ENCODE measurements around the gene TMPRSS12. TPM values are rescaled to one million over a fixed set of nuclear protein-coding genes. Genes with fewer than 3 reads are reported as not detected.

Gene TMPRSS12
- total RNA-seq, 1 donor: not detected

DNA sequence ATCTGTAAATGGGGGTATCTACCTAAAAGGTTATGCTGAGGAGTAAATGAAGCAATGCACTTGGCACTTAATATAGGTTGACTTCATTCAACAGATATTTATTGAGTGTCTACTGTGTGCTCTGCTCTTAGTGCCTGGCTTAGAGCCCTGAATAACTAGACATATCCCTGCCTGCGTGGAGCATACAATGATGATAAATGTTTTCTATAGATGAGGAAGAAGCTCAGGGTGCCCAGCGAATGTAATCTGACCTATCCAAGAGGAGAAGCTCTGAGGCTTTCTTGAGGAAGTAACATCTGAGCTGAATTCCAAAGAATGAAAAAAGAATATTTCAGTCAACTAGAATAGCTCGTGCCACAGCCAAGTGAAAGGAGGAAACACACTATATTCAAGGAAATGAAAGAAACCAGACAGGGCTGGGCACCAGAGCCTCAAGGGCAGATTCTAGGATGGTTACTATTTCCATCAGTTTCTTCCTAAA, 91.7 kb downstream of the TMPRSS12 start:
- H3K4me3 ChIP-seq (ENCODE audit: low read depth, low read length): no peak overlapping the region
- no peak for TF ChIP-seq CTCF (IDR thresholded peaks at IDR 0.05; ENCODE audit: insufficient read depth, low read depth, low read length)
- no peak for DNase-seq (ENCODE audit: low read depth)

DNA sequence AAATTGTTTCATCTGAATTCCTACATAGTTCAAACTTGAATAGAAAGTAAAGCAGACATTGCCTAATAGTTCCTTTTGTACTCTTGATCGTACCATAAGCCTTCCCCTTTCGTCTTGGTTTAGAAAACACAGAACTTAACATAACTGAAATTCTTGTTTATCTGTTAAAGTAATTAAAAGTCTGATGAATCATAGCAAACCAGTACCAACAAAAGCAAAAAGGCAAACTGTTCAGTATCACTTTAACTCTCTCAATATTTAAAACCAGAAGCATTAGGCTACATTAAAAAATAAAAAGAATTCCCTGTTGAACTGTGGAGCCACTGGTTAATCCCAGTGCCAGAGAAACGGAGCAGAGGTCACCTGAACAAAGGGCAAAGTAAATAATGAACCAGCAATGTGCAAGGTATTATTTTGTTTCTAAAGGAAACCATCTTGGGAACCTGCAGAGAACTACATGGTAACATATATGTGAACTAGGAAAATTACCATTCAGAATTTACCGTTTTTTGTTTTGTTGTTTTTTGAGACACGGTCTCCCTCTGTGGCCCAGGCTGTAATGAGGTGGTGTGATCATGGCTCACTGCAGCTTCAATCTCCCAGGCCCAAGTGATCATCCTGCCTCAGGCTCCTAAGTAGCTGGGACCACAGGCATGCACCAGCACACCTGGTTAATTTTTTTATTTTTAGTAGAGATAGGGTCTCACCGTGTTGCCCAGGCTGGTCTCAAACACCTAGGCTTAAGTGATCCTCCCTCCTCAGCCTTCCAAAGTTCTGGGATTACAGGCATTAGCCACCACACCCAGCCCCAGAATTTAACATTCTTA, 92.5 kb downstream of the TMPRSS12 start:
- no peak for TF ChIP-seq CTCF (IDR thresholded peaks at IDR 0.05; ENCODE audit: insufficient read depth, low read depth, low read length)
- peak; percentile 85 for DNase-seq (ENCODE audit: low read depth)
- H3K4me3 ChIP-seq (ENCODE audit: low read depth, low read length): no peak overlapping the region

GRCh38 chr12:50936821-50937530, 94.2 kb downstream of the TMPRSS12 start:
- no peak overlapping the region for H3K4me3 ChIP-seq (ENCODE audit: low read depth, low read length)
- DNase-seq (ENCODE audit: low read depth): no peak
- no peak for TF ChIP-seq CTCF (IDR thresholded peaks at IDR 0.05; ENCODE audit: insufficient read depth, low read depth, low read length)

Small RNAs within 50 kb of the gene (small RNA-seq; reads per million reads assigned to genes)
- gene AC013244.2 (not detected), gene RN7SL519P (not detected)

Other genes starting within 250 kb of the TMPRSS12 start
- 27.2 and 33.8 TPM in 2 replicates for gene ATF1, start 78.8 kb upstream of the TMPRSS12 start, total RNA-seq
- not detected in 2 replicates for gene HIGD1C, start 109.6 kb downstream of the TMPRSS12 start, total RNA-seq
- 39.0 and 56.6 TPM in 2 replicates for gene SLC11A2, start 183.5 kb downstream of the TMPRSS12 start, total RNA-seq
- gene LETMD1, start 205.4 kb downstream of the TMPRSS12 start, total RNA-seq: 23.7 and 25.8 TPM in 2 replicates
- 23.2 and 25.9 TPM in 2 replicates for gene CSRNP2, start 240.7 kb downstream of the TMPRSS12 start, total RNA-seq